ENCODE results near the gene MS4A10. TPM values are rescaled to one million over a fixed set of nuclear protein-coding genes. Genes with fewer than 3 reads are reported as not detected.

MS4A10 gene
- polyA plus RNA-seq, 1 donor (not counting 4 experiments of a cell fraction or from before 2014, with no cell fraction given), result not detected

DNA sequence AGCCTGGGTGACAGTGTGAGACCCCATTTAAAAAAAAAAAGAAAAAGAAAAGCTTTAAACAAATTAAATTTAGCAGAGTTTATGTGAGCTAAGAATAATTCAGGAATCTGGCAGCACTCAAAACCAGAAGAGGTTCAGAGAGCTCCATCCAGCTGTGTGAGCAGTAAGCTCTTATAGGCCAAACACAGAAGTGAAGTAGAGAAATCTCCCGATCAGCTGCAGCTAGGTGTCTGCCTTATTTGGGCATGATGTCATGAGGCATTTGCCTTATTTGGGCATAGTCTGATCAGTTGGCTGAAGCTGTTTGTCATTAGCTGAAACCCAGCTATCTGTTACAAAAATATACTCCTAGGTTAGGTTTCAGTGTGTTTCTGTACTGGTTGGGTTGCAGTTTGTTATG, 20.3 kb upstream of the MS4A10 start:
- no peak overlapping the region for H2AFZ ChIP-seq (ENCODE audit: control insufficient read depth, low read length)
- H3K9ac ChIP-seq (ENCODE audit: control insufficient read depth, extremely low read depth, insufficient read depth, low read length), result no peak overlapping the region
- no peak overlapping the region for H3K27ac ChIP-seq (ENCODE audit: control insufficient read depth, insufficient read depth, low read length)
- H3K4me3 ChIP-seq (ENCODE audit: control insufficient read depth in 2 of 3, extremely low read depth in 1 of 3, insufficient read depth in 2 of 3, low read depth in 1 of 3, low read length in 3 of 3), result no peak overlapping the region
- no peaks in the 10 kb centered on the region for H4K20me1 ChIP-seq (ENCODE audit: control insufficient read depth, extremely low read depth, insufficient read depth, low read length)
- DNase-seq (ENCODE audit: low read depth, low spot score) (no peak), FAIRE-seq (no peak)
- H3K36me3 ChIP-seq (ENCODE audit: control insufficient read depth in 2 of 2, extremely low read depth in 1 of 2, insufficient read depth in 2 of 2, low read length in 2 of 2), result no peaks in the 10 kb centered on the region
- dilution Hi-C loops (cut with MboI; ENCODE audit: extremely low pct_ligation_motif_present, low sequenced_read_pairs), result no loop called here
- H3K4me1 ChIP-seq (ENCODE audit: control insufficient read depth, extremely low read depth, insufficient read depth, low read length), result peaks cover 8% of the 10 kb centered on the region
- no peak overlapping the region for H3K4me2 ChIP-seq (ENCODE audit: control insufficient read depth, extremely low read depth, insufficient read depth, low read depth, low read length)
- H3K9me3 ChIP-seq (ENCODE audit: control insufficient read depth, low read depth, low read length), result no peaks in the 10 kb centered on the region
- TF ChIP-seq EZH2 (IDR thresholded peaks at IDR 0.05; ENCODE audit: low read length) (no peak), CTCF (optimal IDR thresholded peaks at IDR 0.05 in 1 of 3, IDR thresholded peaks at IDR 0.05 in 1 of 3, conservative IDR thresholded peaks at IDR 0.05 in 1 of 3; ENCODE audit: extremely low read depth in 1 of 3, insufficient read depth in 2 of 3, low read length in 3 of 3) (no peak)
- H3K79me2 ChIP-seq (ENCODE audit: control insufficient read depth, insufficient read depth, low read length), result no peaks in the 10 kb centered on the region
- H3K27me3 ChIP-seq (ENCODE audit: control insufficient read depth, extremely low read depth, insufficient read depth, low read length), result no peaks in the 10 kb centered on the region
- peaks cover 3% of the 10 kb centered on the region for H3K9me1 ChIP-seq (ENCODE audit: control insufficient read depth, extremely low read depth, insufficient read depth, low read length)

DNA sequence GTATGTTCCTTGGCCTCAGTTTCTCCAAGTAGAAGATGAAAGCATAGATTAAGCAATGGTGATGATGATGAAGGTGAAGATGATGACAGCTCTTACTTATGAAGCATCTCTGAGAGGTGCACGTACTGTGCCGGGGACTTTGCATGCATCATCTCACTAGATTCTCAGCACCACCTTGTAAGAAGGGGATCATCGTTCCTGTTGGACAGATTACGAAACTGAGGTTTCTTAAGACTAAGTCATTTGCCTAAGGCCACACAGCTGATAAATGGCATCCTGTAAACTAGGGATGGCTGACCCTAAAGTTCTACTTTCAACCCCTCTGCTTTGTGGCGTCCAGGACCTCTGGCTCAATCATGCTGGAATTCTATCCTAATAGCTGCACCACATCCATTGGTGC, 19.8 kb upstream of the MS4A10 start:
- Histone ChIP-seq H3K4me1 (ENCODE audit: control insufficient read depth, extremely low read depth, insufficient read depth, low read length) (peaks cover 8% of the 10 kb centered on the region), H3K27ac (ENCODE audit: control insufficient read depth, insufficient read depth, low read length) (no peak overlapping the region), H3K4me2 (ENCODE audit: control insufficient read depth, extremely low read depth, insufficient read depth, low read depth, low read length) (no peak overlapping the region), H3K4me3 (ENCODE audit: control insufficient read depth in 2 of 3, extremely low read depth in 1 of 3, insufficient read depth in 2 of 3, low read depth in 1 of 3, low read length in 3 of 3) (no peak overlapping the region), H2AFZ (ENCODE audit: control insufficient read depth, low read length) (no peak overlapping the region), H3K27me3 (ENCODE audit: control insufficient read depth, extremely low read depth, insufficient read depth, low read length) (no peaks in the 10 kb centered on the region), H3K9ac (ENCODE audit: control insufficient read depth, extremely low read depth, insufficient read depth, low read length) (no peak overlapping the region), H3K9me1 (ENCODE audit: control insufficient read depth, extremely low read depth, insufficient read depth, low read length) (peaks cover 3% of the 10 kb centered on the region), H4K20me1 (ENCODE audit: control insufficient read depth, extremely low read depth, insufficient read depth, low read length) (no peaks in the 10 kb centered on the region), H3K79me2 (ENCODE audit: control insufficient read depth, insufficient read depth, low read length) (no peaks in the 10 kb centered on the region), H3K9me3 (ENCODE audit: control insufficient read depth, low read depth, low read length) (no peaks in the 10 kb centered on the region), H3K36me3 (ENCODE audit: control insufficient read depth in 2 of 2, extremely low read depth in 1 of 2, insufficient read depth in 2 of 2, low read length in 2 of 2) (no peaks in the 10 kb centered on the region)
- TF ChIP-seq CTCF (optimal IDR thresholded peaks at IDR 0.05 in 1 of 3, IDR thresholded peaks at IDR 0.05 in 1 of 3, conservative IDR thresholded peaks at IDR 0.05 in 1 of 3; ENCODE audit: extremely low read depth in 1 of 3, insufficient read depth in 2 of 3, low read length in 3 of 3) (no peak), EZH2 (IDR thresholded peaks at IDR 0.05; ENCODE audit: low read length) (no peak)
- no peak for FAIRE-seq
- dilution Hi-C loops (cut with MboI; ENCODE audit: extremely low pct_ligation_motif_present, low sequenced_read_pairs), result no loop called here
- no peak for DNase-seq (ENCODE audit: low read depth, low spot score)
